T-helper 1 cell treated with Interleukin-12 subunit alpha and Interleukin-12 subunit beta and Interleukin-4 antibody, amounts not matched to agents 30 ng/mL and 1 ng/mL, for 36 hours (primary cell): ENCODE measurements around the gene CDKL5. TPM values are rescaled to one million over a fixed set of nuclear protein-coding genes. Genes with fewer than 3 reads are reported as not detected.
"Not testable (repeated sequence)": the region's sequence is repeated elsewhere in the genome, so short reads cannot be mapped to it uniquely, and the experiment has no call there.

Experiments used
- intact Hi-C: fragments of 100-400 bp; cut with micrococcal nuclease; formaldehyde crosslinking; loops from one replicate; pipeline ENCODE4 v1.15.1; 2024
- total RNA-seq: library from RNA; stranded (reverse); gene quantifications from 2 replicates; pipeline ENCODE4 v1.2.3, GENCODE V29; 2022

Gene CDKL5
- 0.68 and 1.2 TPM in 2 replicates for total RNA-seq

GRCh38 chrX:18425199-18426003 is at the start of gene CDKL5:
Gene CDKL5 (plus strand): TSS chrX:18425608. CDS start chrX:18507097, 81,489 bp downstream.
- intact Hi-C loops, result loop anchor here (1.0 to 10.0 kb wide), 13 partner anchors 34 to 1715 kb away; partner anchors contain the start of genes BCLAF3, EIF1AX, PDHA1 and PHKA2

GRCh38 chrX:18377796-18378195 is 47.6 kb upstream of the CDKL5 start:
- intact Hi-C loops, result loop anchor here (1.0 to 5.0 kb wide), 2 partner anchors 590 to 632 kb away; no protein-coding TSS in a partner anchor

- intact Hi-C loops, result loop anchor here (1.0 to 10.0 kb wide), 2 partner anchors 594 to 1125 kb away; partner anchors contain the start of genes MAP3K15 and PHKA2
Measured at GRCh38 chrX:18389966-18390365, 35.4 kb upstream of the CDKL5 start.

- intact Hi-C loops, result loop anchor here (1.0 to 10.0 kb wide), 6 partner anchors 34 to 1124 kb away; partner anchors contain the start of genes CDKL5, MAP3K15 and PHKA2
Measured at GRCh38 chrX:18390941-18391538, 34.4 kb upstream of the CDKL5 start.

GRCh38 chrX:18394477-18394876 is 30.9 kb upstream of the CDKL5 start:
- intact Hi-C loops, result loop anchor here (10.0 kb wide), 1 partner anchor 1120 kb away; the partner anchor contains the start of gene MAP3K15

GRCh38 chrX:18401848-18402213 is 23.6 kb upstream of the CDKL5 start:
- intact Hi-C loops, result no loop called here

- intact Hi-C loops, result no loop called here
Measured at GRCh38 chrX:18406531-18407266, 18.7 kb upstream of the CDKL5 start.

- intact Hi-C loops, result no loop called here
Measured at GRCh38 chrX:18410038-18410437, 15.4 kb upstream of the CDKL5 start.

- intact Hi-C loops, result no loop called here
Measured at GRCh38 chrX:18415386-18415785, 10.0 kb upstream of the CDKL5 start.

- intact Hi-C loops, result loop anchor here (10.0 kb wide), 2 partner anchors 1478 to 1538 kb away; partner anchors contain the start of gene REPS2
Measured at GRCh38 chrX:18422325-18422724, 3.1 kb upstream of the CDKL5 start.

- intact Hi-C loops, result loop anchor here (10.0 kb wide), 2 partner anchors 1478 to 1538 kb away; partner anchors contain the start of gene REPS2
Measured at GRCh38 chrX:18422886-18423285, 2.5 kb upstream of the CDKL5 start.

- intact Hi-C loops, result loop anchor here (1.0 to 10.0 kb wide), 13 partner anchors 33 to 1716 kb away; partner anchors contain the start of genes BCLAF3, EIF1AX, PDHA1 and PHKA2
Measured at GRCh38 chrX:18424482-18425198, 768 bp upstream of the CDKL5 start.

GRCh38 chrX:18426004-18426320 is 554 bp downstream of the CDKL5 start:
- intact Hi-C loops, result loop anchor here (5.0 to 10.0 kb wide), 3 partner anchors 1481 to 1639 kb away; partner anchors contain the start of genes REPS2 and TXLNG

GRCh38 chrX:18428006-18428405 is 2.6 kb downstream of the CDKL5 start:
- intact Hi-C loops, result loop anchor here (5.0 to 10.0 kb wide), 3 partner anchors 1483 to 1641 kb away; partner anchors contain the start of genes REPS2 and TXLNG

- intact Hi-C loops, result not testable (repeated sequence)
Measured at GRCh38 chrX:18433288-18433687, 7.9 kb downstream of the CDKL5 start.

- intact Hi-C loops, result no loop called here
Measured at GRCh38 chrX:18434896-18435295, 9.5 kb downstream of the CDKL5 start.

- intact Hi-C loops, result no loop called here
Measured at GRCh38 chrX:18436017-18436416, 10.6 kb downstream of the CDKL5 start.

- intact Hi-C loops, result no loop called here
Measured at GRCh38 chrX:18440835-18441234, 15.4 kb downstream of the CDKL5 start.

GRCh38 chrX:18441780-18442367 is 16.5 kb downstream of the CDKL5 start:
- intact Hi-C loops, result no loop called here

GRCh38 chrX:18448416-18448815 is 23.0 kb downstream of the CDKL5 start:
- intact Hi-C loops, result no loop called here
